ENCODE data around the gene DDX39B. TPM values are rescaled to one million over a fixed set of nuclear protein-coding genes. Genes with fewer than 3 reads are reported as not detected.

DDX39B gene
- total RNA-seq, 1 experiment from 2014 or later = 565 TPM

DNA sequence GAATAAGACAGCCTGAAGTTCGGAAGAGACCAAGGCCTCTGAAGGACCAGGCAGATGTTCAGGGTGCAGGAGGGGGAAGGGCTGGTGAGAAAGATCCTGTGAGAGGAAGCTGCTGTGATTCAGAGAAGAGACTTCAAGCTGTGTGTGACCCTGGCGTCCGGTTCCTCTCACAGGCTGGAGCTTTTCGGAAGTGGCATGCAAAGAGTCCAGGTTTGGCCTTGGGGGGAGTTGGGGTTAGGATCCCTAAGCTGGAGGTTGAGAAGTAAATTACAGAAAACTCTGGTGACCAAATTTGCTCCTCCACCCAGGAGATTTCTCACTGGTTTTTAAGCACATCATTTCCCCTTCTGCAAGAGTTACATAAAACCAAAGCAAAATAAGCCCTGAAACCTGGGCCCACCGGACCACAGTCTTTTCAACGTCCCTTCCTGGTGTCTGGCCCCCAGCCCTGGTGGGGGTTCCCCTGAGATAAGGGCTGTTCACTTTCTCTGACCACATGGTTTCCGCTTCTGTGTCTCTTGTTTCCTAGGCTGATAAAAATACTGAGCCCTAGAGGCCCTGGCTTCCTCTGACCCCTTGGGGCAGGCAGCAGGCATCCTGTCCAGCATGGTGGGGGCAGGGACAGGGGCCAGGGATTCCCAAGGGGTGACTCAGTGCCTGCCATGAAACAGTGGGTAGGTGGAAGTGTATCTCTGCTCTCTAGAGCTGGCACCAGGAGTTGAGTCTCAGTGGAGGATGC is 18.3 kb upstream of the DDX39B start:
- BruUV-seq (replicated peaks) = no TSS peak
- Mint-ChIP-seq H3K4me1 (ENCODE audit: insufficient read depth, unreplicated experiment) (peaks cover 20% of the 10 kb centered on the region), H3K27ac (ENCODE audit: low read depth, unreplicated experiment) (no peak overlapping the region), H3K36me3 (ENCODE audit: insufficient read depth, unreplicated experiment) (peaks cover 39% of the 10 kb centered on the region), H3K4me3 (ENCODE audit: unreplicated experiment) (no peak overlapping the region), H3K9me3 (ENCODE audit: unreplicated experiment) (no peaks in the 10 kb centered on the region), H3K27me3 (ENCODE audit: insufficient read depth, unreplicated experiment) (no peaks in the 10 kb centered on the region)
- POLR2A ChIA-PET = interaction anchor here (1.0 to 1.2 kb wide), 3 partner anchors 14 to 26 kb away, joined by 3 read pairs; no protein-coding TSS in a partner anchor
- TF ChIP-seq, protein P1, sequence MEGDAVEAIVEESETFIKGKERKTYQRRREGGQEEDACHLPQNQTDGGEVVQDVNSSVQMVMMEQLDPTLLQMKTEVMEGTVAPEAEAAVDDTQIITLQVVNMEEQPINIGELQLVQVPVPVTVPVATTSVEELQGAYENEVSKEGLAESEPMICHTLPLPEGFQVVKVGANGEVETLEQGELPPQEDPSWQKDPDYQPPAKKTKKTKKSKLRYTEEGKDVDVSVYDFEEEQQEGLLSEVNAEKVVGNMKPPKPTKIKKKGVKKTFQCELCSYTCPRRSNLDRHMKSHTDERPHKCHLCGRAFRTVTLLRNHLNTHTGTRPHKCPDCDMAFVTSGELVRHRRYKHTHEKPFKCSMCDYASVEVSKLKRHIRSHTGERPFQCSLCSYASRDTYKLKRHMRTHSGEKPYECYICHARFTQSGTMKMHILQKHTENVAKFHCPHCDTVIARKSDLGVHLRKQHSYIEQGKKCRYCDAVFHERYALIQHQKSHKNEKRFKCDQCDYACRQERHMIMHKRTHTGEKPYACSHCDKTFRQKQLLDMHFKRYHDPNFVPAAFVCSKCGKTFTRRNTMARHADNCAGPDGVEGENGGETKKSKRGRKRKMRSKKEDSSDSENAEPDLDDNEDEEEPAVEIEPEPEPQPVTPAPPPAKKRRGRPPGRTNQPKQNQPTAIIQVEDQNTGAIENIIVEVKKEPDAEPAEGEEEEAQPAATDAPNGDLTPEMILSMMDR (IDR thresholded peaks at IDR 0.05; ENCODE audit: unreplicated experiment) = no peak
- peak; percentile 73 for DNase-seq (ENCODE audit: unreplicated experiment)
- intact Hi-C loops (cut with micrococcal nuclease) = no loop called here
- CTCF ChIA-PET = interaction anchor here (0.6 to 1.3 kb wide), 3 partner anchors 20 to 1142 kb away, joined by 3 to 4 read pairs (median 4); no protein-coding TSS in a partner anchor

GRCh38 chr6:31559606-31559957 is 17.8 kb upstream of the DDX39B start:
- Mint-ChIP-seq H3K27ac (ENCODE audit: low read depth, unreplicated experiment) (no peak overlapping the region), H3K4me1 (ENCODE audit: insufficient read depth, unreplicated experiment) (peaks cover 20% of the 10 kb centered on the region), H3K9me3 (ENCODE audit: unreplicated experiment) (no peaks in the 10 kb centered on the region), H3K36me3 (ENCODE audit: insufficient read depth, unreplicated experiment) (peaks cover 39% of the 10 kb centered on the region), H3K4me3 (ENCODE audit: unreplicated experiment) (no peak overlapping the region), H3K27me3 (ENCODE audit: insufficient read depth, unreplicated experiment) (no peaks in the 10 kb centered on the region)
- intact Hi-C loops (cut with micrococcal nuclease) = no loop called here
- no TSS peak for BruUV-seq (replicated peaks)
- no peak for DNase-seq (ENCODE audit: unreplicated experiment)
- TF ChIP-seq, protein P1 (IDR thresholded peaks at IDR 0.05; ENCODE audit: unreplicated experiment) = no peak
- ChIA-PET POLR2A (interaction anchor here (1.0 to 1.1 kb wide), 2 partner anchors 15 to 27 kb away, joined by 3 read pairs; no protein-coding TSS in a partner anchor), CTCF (interaction anchor here (0.6 to 1.3 kb wide), 2 partner anchors 20 to 1142 kb away, joined by 4 read pairs; no protein-coding TSS in a partner anchor)

DNA sequence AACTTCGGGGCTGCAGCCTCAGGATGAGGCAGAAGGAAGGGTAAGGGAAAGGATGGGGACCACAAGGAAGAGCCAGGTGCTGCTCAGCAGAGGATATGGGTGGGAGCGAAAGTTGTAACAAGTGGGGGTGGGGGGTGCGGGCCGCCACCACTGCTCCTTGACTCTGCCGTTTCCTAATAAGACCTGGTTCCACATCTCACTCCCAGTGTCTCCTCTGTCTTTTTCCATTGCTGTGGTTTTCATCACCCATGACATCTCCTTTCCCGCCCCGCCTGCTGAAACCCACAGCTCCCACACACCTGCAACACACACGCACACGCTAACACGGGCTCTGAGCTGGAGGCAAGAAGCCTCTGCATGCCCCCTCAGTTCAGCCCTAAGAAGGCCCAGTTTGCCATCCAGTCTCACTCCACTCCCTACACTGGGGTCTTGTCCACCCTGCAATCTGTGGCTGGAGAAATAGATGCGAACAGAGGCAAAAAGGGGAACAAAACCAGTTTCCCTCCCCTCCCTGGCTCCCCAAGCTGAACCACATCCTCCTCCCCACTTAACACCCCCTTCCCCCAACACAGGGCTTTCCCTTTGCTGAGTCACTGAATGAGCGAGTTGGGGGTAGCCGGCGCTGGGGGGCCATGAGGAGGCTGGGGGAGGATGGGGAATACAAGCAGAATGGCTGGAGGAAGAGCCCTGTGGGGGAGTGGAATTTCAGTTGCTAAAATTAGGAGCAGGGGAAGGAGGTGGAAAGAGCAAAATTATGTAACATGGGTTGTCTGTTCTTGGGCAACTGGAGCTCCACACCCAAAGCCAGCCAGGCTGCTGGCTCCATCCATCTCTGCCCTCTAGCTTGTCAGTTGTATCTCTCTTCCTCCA is 17.1 kb upstream of the DDX39B start:
- Mint-ChIP-seq H3K4me1 (ENCODE audit: insufficient read depth, unreplicated experiment) (peaks cover 20% of the 10 kb centered on the region), H3K27me3 (ENCODE audit: insufficient read depth, unreplicated experiment) (no peaks in the 10 kb centered on the region), H3K4me3 (ENCODE audit: unreplicated experiment) (no peak overlapping the region), H3K36me3 (ENCODE audit: insufficient read depth, unreplicated experiment) (peaks cover 39% of the 10 kb centered on the region), H3K9me3 (ENCODE audit: unreplicated experiment) (no peaks in the 10 kb centered on the region), H3K27ac (ENCODE audit: low read depth, unreplicated experiment) (no peak overlapping the region)
- intact Hi-C loops (cut with micrococcal nuclease) = no loop called here
- BruUV-seq (replicated peaks) = no TSS peak
- DNase-seq (ENCODE audit: unreplicated experiment) = peak; percentile 52
- ChIA-PET CTCF (interaction anchor here (0.6 to 1.3 kb wide), 3 partner anchors 21 to 277 kb away, joined by 4 to 5 read pairs (median 4); no protein-coding TSS in a partner anchor), POLR2A (interaction anchor here (1.0 to 1.2 kb wide), 2 partner anchors 16 to 37 kb away, joined by 3 read pairs; no protein-coding TSS in a partner anchor)
- TF ChIP-seq, protein P1 (IDR thresholded peaks at IDR 0.05; ENCODE audit: unreplicated experiment) = no peak

GRCh38 chr6:31558318-31558625 is 16.5 kb upstream of the DDX39B start:
- TF ChIP-seq, protein P1 (IDR thresholded peaks at IDR 0.05; ENCODE audit: unreplicated experiment) = no peak
- no peak overlapping the region for H3K4me3 Mint-ChIP-seq (ENCODE audit: unreplicated experiment)
- no peaks in the 10 kb centered on the region for H3K9me3 Mint-ChIP-seq (ENCODE audit: unreplicated experiment)
- H3K27ac Mint-ChIP-seq (ENCODE audit: low read depth, unreplicated experiment) = no peak overlapping the region
- BruUV-seq (replicated peaks) = no TSS peak
- H3K36me3 Mint-ChIP-seq (ENCODE audit: insufficient read depth, unreplicated experiment) = peaks cover 43% of the 10 kb centered on the region
- H3K4me1 Mint-ChIP-seq (ENCODE audit: insufficient read depth, unreplicated experiment) = peaks cover 20% of the 10 kb centered on the region
- DNase-seq (ENCODE audit: unreplicated experiment) = no peak
- ChIA-PET CTCF (interaction anchor here (0.6 to 1.0 kb wide), 2 partner anchors 40 to 278 kb away, joined by 4 to 5 read pairs; no protein-coding TSS in a partner anchor), POLR2A (interaction anchor here (1.2 kb wide), 1 partner anchor 37 kb away, joined by 3 read pairs; no protein-coding TSS in a partner anchor)
- intact Hi-C loops (cut with micrococcal nuclease) = no loop called here
- no peaks in the 10 kb centered on the region for H3K27me3 Mint-ChIP-seq (ENCODE audit: insufficient read depth, unreplicated experiment)

Data from MCF 10A (cell line).